HG02981 (cell line): ENCODE results near the gene NCF2.

ENCODE experiments used
- ATAC-seq: cut with Tn5 transposase; IDR thresholded peaks from one replicate; pipeline ENCODE4 v1.9.1; 2021; ENCODE audit warnings: mild to moderate bottlenecking, moderate library complexity; ENCODE audit not compliant: unreplicated experiment

Gene NCF2

DNA sequence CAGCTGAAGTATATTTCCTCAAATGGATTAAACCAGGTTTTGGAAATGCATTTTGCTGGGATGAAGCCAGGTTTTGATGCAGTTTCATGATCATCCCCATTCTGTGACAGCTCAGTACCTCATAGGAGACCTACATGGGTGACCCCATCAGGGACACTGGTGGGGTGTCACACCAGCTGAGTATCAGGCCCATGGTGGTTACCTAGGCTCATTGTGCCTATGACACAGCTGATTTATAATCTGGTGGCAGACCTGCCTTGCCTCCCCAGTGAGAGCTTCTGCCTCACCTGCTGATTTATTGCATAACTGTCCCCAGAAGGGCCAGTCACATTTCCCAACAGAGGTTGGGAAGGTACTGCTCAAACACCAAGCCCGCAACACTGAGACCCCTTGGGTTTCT is 3.8 kb downstream of the NCF2 start:
- ATAC-seq: no peak

GRCh38 chr1:183585038-183585437 is 5.2 kb downstream of the NCF2 start:
- no peak for ATAC-seq

DNA sequence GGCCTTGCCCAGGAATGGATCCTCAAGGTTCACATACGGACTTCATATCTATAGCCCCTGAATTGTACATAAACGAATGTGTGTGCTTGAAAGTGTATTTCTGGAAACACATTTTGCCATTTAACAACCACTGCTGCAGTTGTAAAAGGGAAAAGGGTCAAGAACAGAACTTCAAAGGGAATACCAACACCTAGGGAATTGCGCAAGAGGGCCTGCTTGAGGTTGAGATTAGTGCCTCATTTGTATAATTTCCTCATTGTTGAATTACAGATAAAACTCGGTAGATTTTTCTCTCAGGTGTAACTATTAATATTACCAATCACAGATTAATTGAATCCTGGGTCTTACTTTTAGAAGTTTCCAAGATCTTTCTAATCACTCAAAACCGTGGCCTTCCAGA is 6.1 kb downstream of the NCF2 start:
- no peak for ATAC-seq

DNA sequence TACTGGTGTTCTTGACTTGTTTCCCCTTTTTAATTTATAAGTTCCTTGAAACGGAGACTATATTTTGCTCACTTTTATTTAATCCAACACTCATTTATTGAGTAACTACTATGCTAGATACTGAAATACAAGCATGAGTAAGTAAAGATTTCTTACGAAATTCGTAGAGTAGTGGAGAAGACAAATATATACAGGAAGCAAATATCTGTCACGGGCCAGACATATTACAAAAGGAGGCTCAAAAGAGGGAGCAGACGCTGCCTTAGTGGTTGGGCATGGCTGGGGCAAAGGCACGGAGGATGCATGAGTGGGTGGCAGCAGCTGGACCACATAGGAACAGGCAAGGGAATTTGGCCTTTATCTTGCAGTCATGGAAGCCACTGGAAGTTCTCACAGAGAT is 6.8 kb downstream of the NCF2 start:
- ATAC-seq: no peak

- no peak for ATAC-seq
These were observed 8.1 kb downstream of the NCF2 start for GRCh38 chr1:183582021-183582713.

GRCh38 chr1:183580281-183580682 is 10.0 kb downstream of the NCF2 start:
- no peak for ATAC-seq

DNA sequence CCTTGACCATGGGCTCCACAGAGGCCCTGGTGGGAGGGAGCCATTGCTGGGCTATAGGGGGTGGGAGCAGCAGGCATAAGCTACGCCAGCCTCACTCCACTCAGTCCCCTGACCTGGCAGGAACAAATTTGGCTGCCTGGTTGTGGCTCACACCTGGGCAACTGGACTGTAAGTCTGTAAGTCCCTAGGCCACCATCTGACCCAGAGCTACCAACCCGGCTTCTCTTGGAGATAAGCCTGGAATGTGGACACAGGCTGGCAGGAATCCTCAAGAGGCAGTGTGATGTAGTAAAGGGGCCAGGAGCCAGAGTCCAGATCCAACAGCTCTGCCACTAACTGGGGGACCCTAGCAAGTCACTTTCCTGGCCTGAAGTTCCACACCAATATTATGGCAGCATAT is 11.4 kb downstream of the NCF2 start:
- no peak for ATAC-seq

GRCh38 chr1:183577897-183578465 is 12.3 kb downstream of the NCF2 start:
- no peak for ATAC-seq

- no peak for ATAC-seq
These were observed 13.7 kb downstream of the NCF2 start for GRCh38 chr1:183576537-183576936.

- no peak for ATAC-seq
These were observed 14.7 kb downstream of the NCF2 start for GRCh38 chr1:183575606-183576005.

DNA sequence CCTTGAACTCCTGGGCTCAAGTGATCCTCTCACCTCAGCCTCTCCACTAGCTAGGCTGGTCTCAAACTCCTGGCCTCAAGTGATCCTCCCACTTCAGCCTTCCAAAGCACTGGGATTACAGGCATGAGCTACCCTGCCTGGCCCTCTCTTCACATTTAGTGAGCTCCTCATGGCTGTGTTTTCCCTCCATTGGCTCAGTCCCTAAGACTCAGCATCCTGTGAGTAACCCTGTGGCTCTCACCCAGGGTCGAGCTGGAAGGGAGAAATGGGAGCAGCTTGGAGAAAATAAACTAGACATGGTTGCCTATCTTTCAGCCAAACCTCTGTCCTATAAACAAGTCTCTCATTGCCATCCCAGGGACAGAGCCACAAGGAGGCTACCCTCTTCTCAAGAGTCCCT is 17.5 kb downstream of the NCF2 start:
- ATAC-seq: no peak

GRCh38 chr1:183571678-183572268 is 18.5 kb downstream of the NCF2 start:
- ATAC-seq: no peak

GRCh38 chr1:183570451-183570850 is 19.8 kb downstream of the NCF2 start:
- ATAC-seq: no peak

- no peak for ATAC-seq
These were observed 20.5 kb downstream of the NCF2 start for GRCh38 chr1:183569801-183570200.

DNA sequence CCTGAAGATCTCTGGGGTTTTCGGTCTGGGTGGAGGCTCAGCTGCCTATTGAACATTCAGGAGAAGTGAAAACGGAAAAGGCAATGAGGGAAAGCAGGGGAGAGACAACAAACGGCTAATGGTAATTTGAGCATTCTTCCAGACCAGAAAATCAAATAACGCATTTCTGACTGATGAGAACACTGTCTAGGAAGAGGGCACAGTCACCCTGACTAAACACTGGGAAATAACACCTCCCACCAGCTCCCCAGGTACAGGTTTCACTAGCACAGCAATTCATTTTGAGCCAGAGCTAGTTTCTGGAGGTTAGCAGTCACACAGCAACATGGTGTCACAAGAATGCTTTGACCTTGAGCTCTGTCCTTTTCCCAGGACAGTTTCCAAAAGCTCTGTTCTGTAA is 21.1 kb downstream of the NCF2 start:
- no peak for ATAC-seq

DNA sequence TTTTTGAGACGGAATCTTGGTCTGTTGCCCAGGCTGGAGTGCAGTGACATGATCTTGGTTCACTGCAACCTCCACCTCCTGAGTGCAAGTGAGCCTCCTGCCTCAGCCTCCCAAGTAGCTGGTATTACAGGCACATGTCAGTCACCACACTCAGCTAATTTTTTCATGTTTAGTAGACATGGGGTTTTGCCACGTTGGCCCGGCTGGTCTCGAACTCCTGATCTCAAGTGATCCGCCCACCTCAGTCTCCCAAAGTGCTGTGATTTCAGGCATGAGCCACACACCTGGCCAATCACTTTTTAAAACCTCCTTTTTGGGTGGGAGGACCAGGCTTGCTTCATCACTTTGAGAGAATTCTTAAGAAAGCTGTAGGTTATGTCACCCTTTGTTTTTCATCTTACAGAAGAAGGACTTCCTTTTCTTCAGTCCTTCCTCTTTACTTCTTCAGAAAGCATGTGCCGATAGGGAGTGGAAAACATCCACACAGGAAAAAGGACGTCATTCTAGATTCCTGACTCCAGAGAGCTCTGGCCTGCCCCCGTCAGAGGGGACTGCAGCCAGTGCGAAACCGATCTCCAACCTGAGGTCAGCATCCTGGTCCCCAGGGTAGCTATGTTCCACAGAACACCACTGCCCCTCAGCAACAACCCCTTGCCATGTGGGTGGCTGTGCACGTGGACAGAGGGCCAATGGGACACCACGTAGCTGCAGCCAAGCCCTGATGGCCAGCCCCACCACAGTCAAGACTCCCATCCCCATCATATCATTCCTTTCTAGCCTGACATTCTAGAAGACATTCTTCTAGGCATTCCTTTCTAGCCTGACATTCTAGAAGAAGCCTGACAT is 21.9 kb downstream of the NCF2 start:
- no peak for ATAC-seq

DNA sequence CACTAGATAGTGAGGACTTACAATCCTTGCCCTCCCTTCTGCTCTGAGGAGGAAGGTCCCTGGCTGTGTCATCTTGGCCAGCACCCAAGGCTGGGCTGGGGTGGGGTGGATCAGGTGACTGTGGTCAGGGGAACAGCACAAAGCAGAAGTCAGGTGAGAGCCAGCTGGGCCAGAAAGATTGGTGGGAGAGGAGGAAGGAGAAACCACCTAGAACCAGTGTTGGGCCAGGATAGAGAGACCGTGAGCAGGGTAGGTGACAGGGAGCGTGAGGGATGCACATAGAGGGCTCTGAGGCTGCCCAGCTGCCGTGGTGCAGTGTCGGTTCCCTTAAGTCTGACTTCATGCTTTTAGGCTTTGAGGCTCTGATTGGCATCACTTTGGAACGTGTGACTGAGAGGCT is 22.7 kb downstream of the NCF2 start:
- peak; percentile 82 for ATAC-seq

GRCh38 chr1:183566026-183566425 is 24.2 kb downstream of the NCF2 start:
- no peak for ATAC-seq

- ATAC-seq: no peak
These were observed 25.0 kb downstream of the NCF2 start for GRCh38 chr1:183565261-183565660.

DNA sequence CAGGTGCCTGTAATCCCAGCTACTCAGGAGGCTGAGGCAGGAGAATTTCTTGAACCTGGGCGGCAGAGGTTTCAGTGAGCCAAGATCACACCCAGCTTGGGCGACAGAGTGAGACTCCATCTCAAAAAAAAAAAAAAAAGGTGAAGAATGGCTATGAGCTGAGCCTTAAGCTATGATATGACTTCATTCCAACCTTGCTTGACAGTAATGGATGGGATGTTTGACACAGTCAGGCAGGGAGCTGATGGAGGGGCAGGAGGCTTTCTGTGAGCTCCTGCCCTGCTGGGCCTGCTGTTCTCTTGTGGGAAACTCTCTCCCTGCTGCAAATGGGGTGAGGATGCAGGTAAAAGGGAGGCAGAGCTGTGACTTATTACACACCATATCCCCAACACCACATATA is 27.6 kb downstream of the NCF2 start:
- no peak for ATAC-seq

DNA sequence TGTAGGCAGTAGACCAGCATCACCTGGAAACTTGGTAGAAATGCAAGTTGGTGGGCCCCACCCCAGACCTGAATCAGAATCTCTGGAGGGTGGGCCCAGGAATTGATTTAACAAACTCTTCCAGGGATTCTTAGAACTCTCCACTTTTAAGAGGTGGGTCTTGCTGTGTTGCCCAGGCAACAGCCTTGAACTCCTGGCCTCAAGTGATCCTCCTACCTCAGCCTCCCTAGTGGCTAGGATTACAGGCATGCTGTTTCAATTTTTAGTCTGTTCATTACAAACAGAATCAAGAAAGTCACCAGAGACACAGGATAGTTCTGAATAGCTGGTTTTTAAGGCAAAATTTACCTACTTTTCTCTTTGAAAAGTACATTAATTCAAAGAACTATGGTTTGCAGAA is 31.2 kb downstream of the NCF2 start:
- no peak for ATAC-seq

DNA sequence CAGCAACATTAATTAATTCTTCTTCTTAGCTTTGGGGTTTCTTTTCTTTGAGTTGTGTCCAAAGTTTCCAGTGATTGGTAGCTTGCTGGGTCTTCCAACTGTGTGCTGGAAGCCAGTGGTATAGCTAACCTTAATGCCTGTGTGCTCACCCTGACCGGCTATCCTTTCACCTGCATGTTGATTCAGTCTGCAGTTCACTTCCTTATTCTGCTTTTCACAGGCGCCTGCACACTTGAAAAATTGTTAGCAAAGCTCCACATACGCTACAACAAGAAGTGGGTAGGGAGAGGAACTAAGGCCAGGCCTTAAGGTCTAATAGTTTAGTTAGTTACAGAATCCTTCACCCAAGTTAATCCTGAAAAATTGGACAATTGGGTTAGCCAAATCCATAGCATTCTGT is 35.7 kb downstream of the NCF2 start:
- no peak for ATAC-seq
